SK-N-SH treated with all-trans-retinoic acid at 6 μM for 48 hours (cell line): ENCODE measurements around the gene JMJD8.

ENCODE experiments used
- ATAC-seq: fragments of 200-7000 bp; cut with Tn5 transposase; 3 replicates; pipeline ENCODE4 v1.9.1; 2020; ENCODE audit warnings: mild to moderate bottlenecking, moderate library complexity
- ARNTL ChIP-seq: fragments of 450-650 bp; formaldehyde crosslinking; IDR thresholded peaks from 2 replicates; pipeline ENCODE4 v1.5.0; 2020; ENCODE audit warnings: low read depth, mild to moderate bottlenecking, moderate library complexity, borderline replicate concordance
- BACH2 ChIP-seq: fragments of 250-450 bp; sonication (Bioruptor Pico); IDR thresholded peaks from 2 replicates; pipeline ENCODE4 v1.9.0; 2021; ENCODE audit warnings: mild to moderate bottlenecking, borderline replicate concordance
- CSDC2 ChIP-seq: fragments of 250-450 bp; sonication (Bioruptor Pico); IDR thresholded peaks from 2 replicates; pipeline ENCODE4 v1.5.0; 2020; ENCODE audit warnings: mild to moderate bottlenecking, moderate library complexity
- CSRNP3 ChIP-seq: fragments of 250-450 bp; sonication (Bioruptor Pico); IDR thresholded peaks from 2 replicates; pipeline ENCODE4 v1.5.1; 2021; ENCODE audit warnings: mild to moderate bottlenecking, moderate library complexity
- ESRRG ChIP-seq: fragments of 250-450 bp; sonication (Bioruptor Pico); IDR thresholded peaks from 2 replicates; pipeline ENCODE4 v1.6.1; 2021; ENCODE audit warnings: mild to moderate bottlenecking
- ISL1 ChIP-seq: fragments of 250-450 bp; sonication (Bioruptor Pico); IDR thresholded peaks from 2 replicates; pipeline ENCODE4 v2.1.2; 2022; ENCODE audit warnings: mild to moderate bottlenecking, moderate library complexity
- POU6F1 ChIP-seq: fragments of 250-450 bp; sonication (Bioruptor Pico); IDR thresholded peaks from 2 replicates; pipeline ENCODE4 v1.8.0; 2021; ENCODE audit warnings: low read depth, mild to moderate bottlenecking, moderate library complexity, borderline replicate concordance
- PPARA ChIP-seq: fragments of 250-450 bp; sonication (Bioruptor Pico); IDR thresholded peaks from 2 replicates; pipeline ENCODE4 v1.5.0; 2020; ENCODE audit warnings: mild to moderate bottlenecking, borderline replicate concordance
- SNAI2 ChIP-seq: fragments of 250-450 bp; sonication (Bioruptor Pico); IDR thresholded peaks from 2 replicates; pipeline ENCODE4 v1.5.0; 2020; ENCODE audit warnings: mild to moderate bottlenecking, moderate library complexity
- TCF4 ChIP-seq: fragments of 250-450 bp; sonication (Bioruptor Pico); IDR thresholded peaks from 2 replicates; pipeline ENCODE4 v1.8.0; 2021; ENCODE audit warnings: mild to moderate bottlenecking, moderate library complexity, borderline replicate concordance
- TOX ChIP-seq: fragments of 250-450 bp; sonication (Bioruptor Pico); IDR thresholded peaks from 2 replicates; pipeline ENCODE4 v1.8.0; 2021; ENCODE audit warnings: mild to moderate bottlenecking, moderate library complexity, borderline replicate concordance
- ZC3H10 ChIP-seq: fragments of 250-450 bp; sonication (Bioruptor Pico); IDR thresholded peaks from 2 replicates; pipeline ENCODE4 v1.5.1; 2021; ENCODE audit warnings: mild to moderate bottlenecking, moderate library complexity
- ZFP3 ChIP-seq: fragments of 250-450 bp; sonication (Bioruptor Pico); IDR thresholded peaks from 2 replicates; pipeline ENCODE4 v1.5.0; 2020; ENCODE audit warnings: mild to moderate bottlenecking, moderate library complexity
- ZFP30 ChIP-seq: fragments of 450-650 bp; formaldehyde crosslinking; IDR thresholded peaks from 2 replicates; pipeline ENCODE4 v1.5.0; 2022; ENCODE audit warnings: mild to moderate bottlenecking, moderate library complexity
- ZNF565 ChIP-seq: fragments of 450-650 bp; formaldehyde crosslinking; conservative IDR thresholded peaks from 2 replicates; pipeline ENCODE4 v1.5.0; 2020; ENCODE audit warnings: low read depth, mild to moderate bottlenecking, moderate library complexity
- ZNF70 ChIP-seq: fragments of 450-650 bp; formaldehyde crosslinking; IDR thresholded peaks from 2 replicates; pipeline ENCODE4 v1.5.0; 2020; ENCODE audit warnings: mild to moderate bottlenecking, moderate library complexity
- ZNF8 ChIP-seq: fragments of 450-650 bp; formaldehyde crosslinking; IDR thresholded peaks from 2 replicates; pipeline ENCODE4 v1.5.0; 2020; ENCODE audit warnings: mild to moderate bottlenecking, moderate library complexity
- TF ChIP-seq, protein P1 (sequence below): fragments of 250-450 bp; sonication (Bioruptor Pico); IDR thresholded peaks from 2 replicates; pipeline ENCODE4 v1.8.0; 2020; ENCODE audit warnings: mild to moderate bottlenecking, moderate library complexity, borderline replicate concordance
- TF ChIP-seq, protein P2 (sequence below): fragments of 250-450 bp; sonication (Bioruptor Pico); IDR thresholded peaks from 2 replicates; pipeline ENCODE4 v1.5.0; 2020; ENCODE audit warnings: mild to moderate bottlenecking, moderate library complexity
- TF ChIP-seq, protein P3 (sequence below): fragments of 250-450 bp; sonication (Bioruptor Pico); IDR thresholded peaks from 2 replicates; pipeline ENCODE4 v1.5.1; 2020; ENCODE audit warnings: low read depth, mild to moderate bottlenecking, moderate library complexity

The JMJD8 gene

GRCh38 chr16:702341-702740 is 18.2 kb upstream of the JMJD8 start (continued):
- no peak for TF ChIP-seq ZNF8 (CRISPR knock-in tag)
- TF ChIP-seq BACH2 (CRISPR knock-in tag), result no peak
- TF ChIP-seq POU6F1 (CRISPR knock-in tag), result no peak
- no peak for TF ChIP-seq ZFP3
- TF ChIP-seq ZNF70 (CRISPR knock-in tag), result no peak
- no peak for TF ChIP-seq ZNF565

GRCh38 chr16:700684-701584 is 16.8 kb upstream of the JMJD8 start:
- TF ChIP-seq ZNF8 (CRISPR knock-in tag) (no peak), ARNTL (no peak), SNAI2 (CRISPR knock-in tag) (no peak), ZFP30 (CRISPR knock-in tag) (no peak), ZNF565 (no peak), ZFP3 (no peak), BACH2 (CRISPR knock-in tag) (no peak), TCF4 (CRISPR knock-in tag) (no peak), TOX (CRISPR knock-in tag) (no peak), ESRRG (CRISPR knock-in tag) (no peak), ZNF70 (CRISPR knock-in tag) (no peak), CSDC2 (CRISPR knock-in tag) (no peak)
- TF ChIP-seq, protein P1, sequence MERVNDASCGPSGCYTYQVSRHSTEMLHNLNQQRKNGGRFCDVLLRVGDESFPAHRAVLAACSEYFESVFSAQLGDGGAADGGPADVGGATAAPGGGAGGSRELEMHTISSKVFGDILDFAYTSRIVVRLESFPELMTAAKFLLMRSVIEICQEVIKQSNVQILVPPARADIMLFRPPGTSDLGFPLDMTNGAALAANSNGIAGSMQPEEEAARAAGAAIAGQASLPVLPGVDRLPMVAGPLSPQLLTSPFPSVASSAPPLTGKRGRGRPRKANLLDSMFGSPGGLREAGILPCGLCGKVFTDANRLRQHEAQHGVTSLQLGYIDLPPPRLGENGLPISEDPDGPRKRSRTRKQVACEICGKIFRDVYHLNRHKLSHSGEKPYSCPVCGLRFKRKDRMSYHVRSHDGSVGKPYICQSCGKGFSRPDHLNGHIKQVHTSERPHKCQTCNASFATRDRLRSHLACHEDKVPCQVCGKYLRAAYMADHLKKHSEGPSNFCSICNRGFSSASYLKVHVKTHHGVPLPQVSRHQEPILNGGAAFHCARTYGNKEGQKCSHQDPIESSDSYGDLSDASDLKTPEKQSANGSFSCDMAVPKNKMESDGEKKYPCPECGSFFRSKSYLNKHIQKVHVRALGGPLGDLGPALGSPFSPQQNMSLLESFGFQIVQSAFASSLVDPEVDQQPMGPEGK (CRISPR knock-in tag), result no peak
- TF ChIP-seq, protein P2, sequence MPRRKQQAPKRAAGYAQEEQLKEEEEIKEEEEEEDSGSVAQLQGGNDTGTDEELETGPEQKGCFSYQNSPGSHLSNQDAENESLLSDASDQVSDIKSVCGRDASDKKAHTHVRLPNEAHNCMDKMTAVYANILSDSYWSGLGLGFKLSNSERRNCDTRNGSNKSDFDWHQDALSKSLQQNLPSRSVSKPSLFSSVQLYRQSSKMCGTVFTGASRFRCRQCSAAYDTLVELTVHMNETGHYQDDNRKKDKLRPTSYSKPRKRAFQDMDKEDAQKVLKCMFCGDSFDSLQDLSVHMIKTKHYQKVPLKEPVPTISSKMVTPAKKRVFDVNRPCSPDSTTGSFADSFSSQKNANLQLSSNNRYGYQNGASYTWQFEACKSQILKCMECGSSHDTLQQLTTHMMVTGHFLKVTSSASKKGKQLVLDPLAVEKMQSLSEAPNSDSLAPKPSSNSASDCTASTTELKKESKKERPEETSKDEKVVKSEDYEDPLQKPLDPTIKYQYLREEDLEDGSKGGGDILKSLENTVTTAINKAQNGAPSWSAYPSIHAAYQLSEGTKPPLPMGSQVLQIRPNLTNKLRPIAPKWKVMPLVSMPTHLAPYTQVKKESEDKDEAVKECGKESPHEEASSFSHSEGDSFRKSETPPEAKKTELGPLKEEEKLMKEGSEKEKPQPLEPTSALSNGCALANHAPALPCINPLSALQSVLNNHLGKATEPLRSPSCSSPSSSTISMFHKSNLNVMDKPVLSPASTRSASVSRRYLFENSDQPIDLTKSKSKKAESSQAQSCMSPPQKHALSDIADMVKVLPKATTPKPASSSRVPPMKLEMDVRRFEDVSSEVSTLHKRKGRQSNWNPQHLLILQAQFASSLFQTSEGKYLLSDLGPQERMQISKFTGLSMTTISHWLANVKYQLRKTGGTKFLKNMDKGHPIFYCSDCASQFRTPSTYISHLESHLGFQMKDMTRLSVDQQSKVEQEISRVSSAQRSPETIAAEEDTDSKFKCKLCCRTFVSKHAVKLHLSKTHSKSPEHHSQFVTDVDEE, result no peak
- TF ChIP-seq, protein P3, sequence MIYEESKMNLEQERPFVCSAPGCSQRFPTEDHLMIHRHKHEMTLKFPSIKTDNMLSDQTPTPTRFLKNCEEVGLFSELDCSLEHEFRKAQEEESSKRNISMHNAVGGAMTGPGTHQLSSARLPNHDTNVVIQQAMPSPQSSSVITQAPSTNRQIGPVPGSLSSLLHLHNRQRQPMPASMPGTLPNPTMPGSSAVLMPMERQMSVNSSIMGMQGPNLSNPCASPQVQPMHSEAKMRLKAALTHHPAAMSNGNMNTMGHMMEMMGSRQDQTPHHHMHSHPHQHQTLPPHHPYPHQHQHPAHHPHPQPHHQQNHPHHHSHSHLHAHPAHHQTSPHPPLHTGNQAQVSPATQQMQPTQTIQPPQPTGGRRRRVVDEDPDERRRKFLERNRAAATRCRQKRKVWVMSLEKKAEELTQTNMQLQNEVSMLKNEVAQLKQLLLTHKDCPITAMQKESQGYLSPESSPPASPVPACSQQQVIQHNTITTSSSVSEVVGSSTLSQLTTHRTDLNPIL (CRISPR knock-in tag), result no peak
- ATAC-seq, result no peak

DNA sequence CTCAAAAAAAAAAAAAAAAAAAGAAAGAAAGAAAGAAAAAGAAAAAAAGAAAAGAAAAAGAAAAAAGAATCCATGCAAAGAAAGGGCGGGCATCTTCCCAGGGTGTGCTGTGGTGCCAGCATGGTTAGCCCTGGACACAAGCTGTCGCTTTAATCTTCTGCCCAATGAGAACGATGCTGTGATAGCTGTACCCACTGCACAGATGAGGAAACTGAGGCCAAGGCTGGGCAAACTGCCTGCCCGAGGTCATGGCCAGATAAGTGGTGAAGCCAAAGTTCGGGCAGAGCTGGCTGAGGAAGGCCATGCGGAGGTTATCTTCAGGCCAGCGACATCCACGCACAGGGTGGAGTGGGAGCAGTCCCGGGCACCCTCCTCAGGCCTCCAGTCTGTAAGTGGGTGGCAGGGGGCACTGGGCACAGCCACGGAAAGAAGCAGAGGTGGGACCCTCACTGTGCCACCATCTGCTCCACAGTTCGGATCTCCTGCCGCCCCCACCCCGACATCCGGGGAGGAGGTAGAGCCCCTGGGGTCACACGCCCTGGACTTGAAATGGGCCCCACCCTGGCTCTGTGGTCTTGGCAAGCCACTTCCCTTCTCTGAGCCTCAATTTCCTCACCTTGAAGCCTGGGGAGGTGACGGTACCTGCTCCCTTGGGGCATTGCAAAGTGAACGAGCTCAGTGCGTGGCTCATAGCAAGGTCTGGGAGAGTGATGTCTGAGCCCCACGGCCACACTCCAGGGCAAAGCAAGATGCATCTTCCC is 15.0 kb upstream of the JMJD8 start:
- no peak for ATAC-seq
- TF ChIP-seq CSRNP3 (CRISPR knock-in tag) (no peak), ISL1 (CRISPR knock-in tag) (no peak), ZC3H10 (CRISPR knock-in tag) (no peak), POU6F1 (CRISPR knock-in tag) (no peak), PPARA (CRISPR knock-in tag) (no peak), ZFP30 (CRISPR knock-in tag) (no peak), TCF4 (CRISPR knock-in tag) (no peak), ZNF565 (no peak)
- TF ChIP-seq, protein P1 (CRISPR knock-in tag), result no peak
